HCT116 (cell line): ENCODE measurements around the gene LRP1B. TPM values are rescaled to one million over a fixed set of nuclear protein-coding genes. Genes with fewer than 3 reads are reported as not detected.

Source experiments
- ATAC-seq: fragments of 200-7000 bp; cut with Tn5 transposase; 2 replicates; pipeline ENCODE4 v1.9.1; 2020; ENCODE audit warnings: mild to moderate bottlenecking, moderate library complexity
- BruUV-seq: library from RNA; stranded (reverse); fragments of 400-500 nt; replicated peaks from 2 replicates; lab custom pipeline; 2021; lab: Mats Ljungman, UMichigan
- CTCF ChIA-PET: fragments of 300-600 bp; sonication (Branson Sonifier 250); formaldehyde crosslinking; loops from one replicate; lab custom pipeline; 2021; ENCODE audit warnings: antibody characterized with exemption; lab: Charles Lee
- POLR2A ChIA-PET: fragments of 300-600, 350-600 bp; sonication (Branson Sonifier 250); formaldehyde crosslinking; loops from one replicate; lab custom pipeline; 2021; ENCODE audit warnings: antibody characterized with exemption; lab: Charles Lee
- RAD21 ChIA-PET, 2 experiments: fragments of 300-600 bp; sonication (Branson Sonifier 250); formaldehyde crosslinking; loops; one replicate each; lab custom pipeline; 2023; ENCODE audit warnings: low total read pairs in 2 of 2; ENCODE audit not compliant: uncharacterized antibody in 2 of 2, unreplicated experiment in 2 of 2, low non-redundant PET in 1 of 2; lab: Charles Lee
- DNase-seq: peaks from one replicate; pipeline ENCODE4 v3.0.0-alpha.2; 2010; ENCODE audit warnings: low read depth, low spot score
- H2AFZ ChIP-seq: fragments of 200-600 bp; shearing (Covaris generic), sonication (generic); 2 replicates; pipeline ENCODE4 v1.6.1; 2017; ENCODE audit warnings: low read depth, mixed run types, mixed read lengths, antibody characterized with exemption, low read length; ENCODE audit not compliant: poor library complexity, severe bottlenecking
- H3K27ac ChIP-seq: 2 replicates; pipeline ENCODE4 v1.5.1; 2012; ENCODE audit warnings: low read depth, low read length
- H3K27me3 ChIP-seq: fragments of 200-600 bp; sonication (generic); 2 replicates; pipeline ENCODE4 v1.6.1; 2016; ENCODE audit warnings: mixed run types, low read length, mixed read lengths; ENCODE audit not compliant: insufficient read depth
- H3K36me3 ChIP-seq, 2 experiments: fragments of 200-500 bp in 1 of 2; fragments of 200-600 bp in 1 of 2; sonication (Bioruptor generic) in 1 of 2; sonication (generic) in 1 of 2; 2 replicates each; pipeline versions ENCODE4 v1.5.1 to v1.6.1; 2014 to 2016; ENCODE audit warnings: low read length in 2 of 2, inconsistent platforms in 1 of 2, mixed read lengths in 1 of 2, mixed run types in 1 of 2; ENCODE audit not compliant: insufficient read depth in 2 of 2, control insufficient read depth in 1 of 2
- H3K4me1 ChIP-seq, 2 experiments: fragments of 200-600 bp in 1 of 2; sonication (generic) in 1 of 2; 2 replicates each; pipeline versions ENCODE4 v1.5.1 to v1.6.1; 2012 to 2017; ENCODE audit warnings: low read length in 2 of 2, inconsistent platforms in 1 of 2, mild to moderate bottlenecking in 1 of 2, mixed read lengths in 1 of 2, mixed run types in 1 of 2, moderate library complexity in 1 of 2; ENCODE audit not compliant: insufficient read depth in 2 of 2, control insufficient read depth in 1 of 2
- H3K4me2 ChIP-seq: fragments of 200-600 bp; sonication (generic); 2 replicates; pipeline ENCODE4 v1.6.1; 2017; ENCODE audit warnings: mixed run types, low read length, mixed read lengths
- H3K4me3 ChIP-seq, 2 experiments: fragments of 200-600 bp in 1 of 2; sonication (generic) in 1 of 2; replicated peaks in 1 of 2; 2 replicates each; pipeline ENCODE4 v1.5.1; 2011 to 2016; ENCODE audit warnings: low read length in 2 of 2, control low read depth in 1 of 2, low read depth in 1 of 2, mild to moderate bottlenecking in 1 of 2, mixed read lengths in 1 of 2, mixed run types in 1 of 2
- H3K79me2 ChIP-seq: fragments of 200-600 bp; sonication (generic); 2 replicates; pipeline ENCODE4 v1.6.1; 2017; ENCODE audit warnings: mild to moderate bottlenecking, mixed run types, low read length, moderate library complexity, mixed read lengths; ENCODE audit not compliant: insufficient read depth
- H3K9ac ChIP-seq: fragments of 200-600 bp; sonication (generic); 2 replicates; pipeline ENCODE4 v1.6.1; 2016; ENCODE audit warnings: low read length, mixed read lengths
- H3K9me2 ChIP-seq: fragments of 200-600 bp; sonication (generic), shearing (Covaris generic); 2 replicates; pipeline ENCODE4 v1.6.1; 2017; ENCODE audit warnings: mixed run types, mild to moderate bottlenecking, moderate library complexity; ENCODE audit not compliant: insufficient read depth
- H3K9me3 ChIP-seq, 2 experiments: fragments of 200-500 bp in 1 of 2; fragments of 200-600 bp in 1 of 2; sonication (Bioruptor generic) in 1 of 2; sonication (generic) in 1 of 2; 2 replicates each; pipeline ENCODE4 v1.6.1; 2014 to 2017; ENCODE audit warnings: low read length in 2 of 2, mixed read lengths in 2 of 2, inconsistent platforms in 1 of 2, low read depth in 1 of 2, mild to moderate bottlenecking in 1 of 2, mixed run types in 1 of 2, moderate library complexity in 1 of 2; ENCODE audit not compliant: control insufficient read depth in 1 of 2, insufficient read depth in 1 of 2
- H4K20me1 ChIP-seq: fragments of 200-600 bp; sonication (generic), shearing (Covaris generic); 2 replicates; pipeline ENCODE4 v1.6.1; 2017; ENCODE audit warnings: mixed run types, mild to moderate bottlenecking, moderate library complexity; ENCODE audit not compliant: insufficient read depth
- CEBPB ChIP-seq: IDR thresholded peaks from 2 replicates; pipeline ENCODE4 v1.6.1; 2012; ENCODE audit warnings: low read depth
- EGR1 ChIP-seq: IDR thresholded peaks from 2 replicates; pipeline ENCODE4 v1.6.1; 2012; ENCODE audit warnings: low read depth
- EZH2phosphoT487 ChIP-seq: fragments of 200-600 bp; IDR thresholded peaks from 2 replicates; pipeline ENCODE4 v1.6.1; 2018; ENCODE audit warnings: antibody characterized with exemption, borderline replicate concordance
- FOSL1 ChIP-seq: IDR thresholded peaks from 2 replicates; pipeline ENCODE4 v1.6.1; 2012; ENCODE audit warnings: low read depth
- POLR2AphosphoS5 ChIP-seq: IDR thresholded peaks from 2 replicates; pipeline ENCODE4 v1.6.1; 2011; ENCODE audit warnings: mild to moderate bottlenecking, low read depth, low read length, moderate library complexity
- REST ChIP-seq: IDR thresholded peaks from 2 replicates; pipeline ENCODE4 v1.6.1; 2012; ENCODE audit warnings: low read depth
- SP1 ChIP-seq: IDR thresholded peaks from 2 replicates; pipeline ENCODE4 v1.6.1; 2012; ENCODE audit warnings: low read depth
- YY1 ChIP-seq: IDR thresholded peaks from 2 replicates; pipeline ENCODE4 v1.6.1; 2011; ENCODE audit warnings: low read length, low read depth, moderate library complexity, mild to moderate bottlenecking; ENCODE audit not compliant: insufficient replicate concordance; ENCODE audit errors: extremely low read depth
- ZFX ChIP-seq: fragments of 450-650 bp; IDR thresholded peaks from 2 replicates; pipeline ENCODE4 v1.6.1; 2017
- ZNF274 ChIP-seq: fragments of 200-500 bp; sonication (Bioruptor generic); IDR thresholded peaks from 2 replicates; pipeline ENCODE4 v1.6.1; 2014; ENCODE audit warnings: mild to moderate bottlenecking, low read depth, low read length, inconsistent platforms
- intact Hi-C: fragments of 100-400 bp; cut with micrococcal nuclease; formaldehyde crosslinking; loops from 2 replicates; pipeline ENCODE4 v1.10.0; 2022
- total RNA-seq: library from RNA; stranded (reverse); gene quantifications from one replicate; pipeline ENCODE4 v1.2.1, GENCODE V29; 2021; ENCODE audit not compliant: unreplicated experiment

LRP1B gene
- total RNA-seq, 1 experiment from 2014 or later: 0.34 TPM

- Histone ChIP-seq H3K27me3 (no peaks in the 10 kb centered on the region), H3K4me3 (no peak overlapping the region), H3K9ac (no peak overlapping the region), H3K27ac (no peak overlapping the region), H3K36me3 (no peaks in the 10 kb centered on the region), H4K20me1 (no peaks in the 10 kb centered on the region), H3K9me2 (no peaks in the 10 kb centered on the region; the same call in 1 of the 2 replicates), H3K79me2 (no peaks in the 10 kb centered on the region), H3K4me2 (no peak overlapping the region), H2AFZ (no peak overlapping the region), H3K9me3 (no peaks in the 10 kb centered on the region), H3K4me1 (no peaks in the 10 kb centered on the region)
- no peak for TF ChIP-seq REST
- intact Hi-C loops: no loop called here
- ChIA-PET POLR2A (no interaction called here), RAD21 (no interaction called here), CTCF (no interaction called here)
- ATAC-seq (no peak), DNase-seq (no peak)
- no TSS peak for BruUV-seq
Observed at GRCh38 chr2:140200764-140201163, 1930.1 kb downstream of the LRP1B start.

GRCh38 chr2:140200307-140200706 is 1930.5 kb downstream of the LRP1B start:
- no peaks in the 10 kb centered on the region for H3K36me3 ChIP-seq
- H3K4me1 ChIP-seq: no peaks in the 10 kb centered on the region
- ChIA-PET POLR2A (no interaction called here), RAD21 (no interaction called here), CTCF (no interaction called here)
- no peak for ATAC-seq
- H4K20me1 ChIP-seq: no peaks in the 10 kb centered on the region
- DNase-seq: no peak
- no peak overlapping the region for H2AFZ ChIP-seq
- H3K9me3 ChIP-seq: no peaks in the 10 kb centered on the region
- H3K27me3 ChIP-seq: no peaks in the 10 kb centered on the region
- no peak overlapping the region for H3K9ac ChIP-seq
- H3K79me2 ChIP-seq: no peaks in the 10 kb centered on the region
- no TSS peak for BruUV-seq
- H3K27ac ChIP-seq: no peak overlapping the region
- TF ChIP-seq YY1: no peak
- no peak for TF ChIP-seq FOSL1
- no peak for TF ChIP-seq SP1
- TF ChIP-seq ZFX: no peak
- TF ChIP-seq ZNF274: no peak
- TF ChIP-seq POLR2AphosphoS5: no peak
- TF ChIP-seq REST: no peak
- no peak for TF ChIP-seq EGR1
- TF ChIP-seq CEBPB: no peak
- TF ChIP-seq EZH2phosphoT487: no peak
- H3K4me2 ChIP-seq: no peak overlapping the region
- H3K9me2 ChIP-seq: no peaks in the 10 kb centered on the region; the same call in 1 of the 2 replicates
- H3K4me3 ChIP-seq: no peak overlapping the region
- intact Hi-C loops: no loop called here
